ENCODE results near the gene INHBA. TPM values are rescaled to one million over a fixed set of nuclear protein-coding genes. Genes with fewer than 3 reads are reported as not detected.

Gene INHBA
- total and polyA plus RNA-seq, 2 experiments from 2014 or later = 0.94 to 1.3 TPM

- Mint-ChIP-seq H3K4me3 (no peak overlapping the region), H3K27ac (no peak overlapping the region), H3K9me3 (peaks cover 23% of the 10 kb centered on the region), H3K27me3 (ENCODE audit: insufficient read depth, low read depth, poor library complexity) (peaks cover 1% of the 10 kb centered on the region), H3K4me1 (peaks cover 14% of the 10 kb centered on the region), H3K36me3 (ENCODE audit: low read depth) (peaks cover 24% of the 10 kb centered on the region)
- Histone ChIP-seq H3K27ac (ENCODE audit: low read depth) (no peak overlapping the region), H3K4me2 (peak overlapping the region; percentile 42; the same call in 1 of the 2 replicates), H3K4me3 (no peak overlapping the region), H2AFZ (no peak overlapping the region), H3K9me2 (ENCODE audit: insufficient read depth) (peaks cover 8% of the 10 kb centered on the region), H3K36me3 (ENCODE audit: insufficient read depth) (peaks cover 6% of the 10 kb centered on the region; the same call in 1 of the 2 replicates), H4K20me1 (replicated peaks; ENCODE audit: insufficient read depth) (no peaks in the 10 kb centered on the region), H3K4me1 (ENCODE audit: insufficient read depth) (0 out of 2 replicates have a peak, but pooled peaks cover 5% of the 10 kb centered on the region), H3F3A (replicated peaks; ENCODE audit: low read depth) (no peaks in the 10 kb centered on the region), H3K27me3 (ENCODE audit: insufficient read depth) (no peaks in the 10 kb centered on the region), H3K79me2 (replicated peaks; ENCODE audit: insufficient read depth) (no peaks in the 10 kb centered on the region)
- DNase-seq (ENCODE audit: low spot score) (no peak), ATAC-seq (no peak)
- no peak for TF ChIP-seq CTCF (conservative IDR thresholded peaks at IDR 0.05; ENCODE audit: low read depth in 2 of 2)
- TF ChIP-seq EZH2 (IDR thresholded peaks at IDR 0.05; ENCODE audit: low read depth, unreplicated experiment) = no peak
- no peak for TF ChIP-seq NANOG (IDR thresholded peaks at IDR 0.05; ENCODE audit: borderline replicate concordance)
- no peak for TF ChIP-seq ZNF114 (CRISPR knock-in tag; IDR thresholded peaks at IDR 0.05)
- TF ChIP-seq REST (IDR thresholded peaks at IDR 0.05; ENCODE audit: unreplicated experiment) = no peak
- TF ChIP-seq ZNF462 (CRISPR knock-in tag; IDR thresholded peaks at IDR 0.05) = no peak
- no peak for TF ChIP-seq POLR2AphosphoS5 (IDR thresholded peaks at IDR 0.05; ENCODE audit: low read depth)
- no peak for TF ChIP-seq EZH2phosphoT487 (IDR thresholded peaks at IDR 0.05; ENCODE audit: unreplicated experiment)
- no peak for TF ChIP-seq CREB1 (CRISPR knock-in tag; IDR thresholded peaks at IDR 0.05; ENCODE audit: low read depth)
- TF ChIP-seq STAT1 (IDR thresholded peaks at IDR 0.05; ENCODE audit: unreplicated experiment) = no peak
- TF ChIP-seq ETS1 (IDR thresholded peaks at IDR 0.05) = no peak
- TF ChIP-seq ZNF331 (CRISPR knock-in tag; IDR thresholded peaks at IDR 0.05; ENCODE audit: low read depth) = no peak
- TF ChIP-seq JUNB (IDR thresholded peaks at IDR 0.05; ENCODE audit: unreplicated experiment) = no peak
Measured at GRCh38 chr7:41744161-41744560, 41.3 kb upstream of the INHBA start.
